Activated CD4-positive, alpha-beta memory T cell treated with anti-CD3 and anti-CD28 coated beads for 36 hours (primary cell): ENCODE data around the gene HLA-DPA1. TPM values are rescaled to one million over a fixed set of nuclear protein-coding genes. Genes with fewer than 3 reads are reported as not detected.

Experiments used
- CTCF ChIA-PET: fragments of 350-600 bp; sonication (Branson Sonifier 250); formaldehyde crosslinking; loops from one replicate; lab custom pipeline; 2021; ENCODE audit warnings: antibody characterized with exemption, inconsistent platforms; lab: Charles Lee
- POLR2A ChIA-PET: fragments of 350-600 bp; sonication (Branson Sonifier 250); formaldehyde crosslinking; loops from one replicate; lab custom pipeline; 2021; ENCODE audit warnings: antibody characterized with exemption; lab: Charles Lee
- DNase-seq: peaks from one replicate; pipeline ENCODE4 v3.0.0-alpha.2; 2020
- H3K27ac Mint-ChIP-seq: one replicate; pipeline ENCODE4 v1.8.0; 2021; ENCODE audit warnings: mixed read lengths
- H3K27me3 Mint-ChIP-seq: one replicate; pipeline ENCODE4 v1.8.0; 2021; ENCODE audit warnings: mixed read lengths
- H3K36me3 Mint-ChIP-seq: one replicate; pipeline ENCODE4 v1.8.0; 2021; ENCODE audit warnings: mixed read lengths
- H3K4me1 Mint-ChIP-seq: one replicate; pipeline ENCODE4 v1.8.0; 2021; ENCODE audit warnings: low read depth, mixed read lengths
- H3K4me3 Mint-ChIP-seq: one replicate; pipeline ENCODE4 v1.8.0; 2021; ENCODE audit warnings: mild to moderate bottlenecking, mixed read lengths
- H3K9me3 Mint-ChIP-seq: one replicate; pipeline ENCODE4 v1.8.0; 2021; ENCODE audit warnings: mixed read lengths
- intact Hi-C: fragments of 100-400 bp; cut with micrococcal nuclease; formaldehyde crosslinking; loops from one replicate; pipeline ENCODE4 v1.15.1; 2023
- total RNA-seq, 2 experiments: library from RNA; stranded (reverse); gene quantifications; one replicate each; pipeline ENCODE4 v1.2.3, GENCODE V29; 2021

Gene HLA-DPA1
- 10 to 100 TPM; 19.3 to 20.9 TPM for total RNA-seq

DNA sequence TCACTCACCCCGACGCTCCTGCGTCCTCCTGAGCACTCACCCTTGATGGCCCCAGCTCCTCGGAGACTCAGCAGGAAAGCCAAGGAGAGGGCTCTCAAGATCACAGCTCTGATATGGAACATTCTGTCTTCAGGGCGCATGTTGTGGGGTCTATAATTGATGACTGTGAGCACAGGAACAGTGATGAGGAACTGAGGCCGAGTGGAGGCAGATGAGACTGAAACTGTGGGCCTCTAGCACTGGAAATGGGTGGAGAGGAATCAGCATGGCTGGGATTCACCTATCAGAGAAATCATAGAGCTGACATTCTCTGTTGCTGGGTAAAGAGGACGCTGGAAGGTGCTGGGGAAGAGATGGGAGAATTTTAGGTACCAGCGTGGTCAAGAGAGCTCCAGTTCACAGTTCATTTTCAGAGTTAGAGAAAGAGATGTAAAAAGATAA is at the start of gene HLA-DPA1:
Gene HLA-DPA1 (minus strand): TSS at position 219 of the 441 bp plus-strand sequence.
- CTCF ChIA-PET, result interaction anchor here (0.8 to 2.8 kb wide), 6 partner anchors 59 to 205 kb away, joined by 3 to 10 read pairs (median 4); no protein-coding TSS in a partner anchor

GRCh38 chr6:33123181-33123580 is 49.7 kb upstream of the HLA-DPA1 start:
- Mint-ChIP-seq H3K4me1 (no peaks in the 10 kb centered on the region), H3K27ac (no peak overlapping the region), H3K9me3 (peaks cover 13% of the 10 kb centered on the region), H3K27me3 (peaks cover 22% of the 10 kb centered on the region), H3K4me3 (no peak overlapping the region), H3K36me3 (peaks cover 2% of the 10 kb centered on the region)
- intact Hi-C loops, result loop anchor here (1.0 kb wide), 1 partner anchor 126 kb away; no protein-coding TSS in a partner anchor
- no peak for DNase-seq
- ChIA-PET CTCF (interaction anchor here (1.2 to 4.9 kb wide), 11 partner anchors 9 to 229 kb away, joined by 3 to 91 read pairs (median 7); partner anchors contain the start of gene RING1), POLR2A (no interaction called here)

More for the DNA sequence above, at the start of gene HLA-DPA1:
- Mint-ChIP-seq H3K27ac (peak within 1 kb of the TSS; percentile 55), H3K4me3 (peak within 1 kb of the TSS; percentile 74), H3K4me1 (peaks cover 33% of the 10 kb centered on the region), H3K9me3 (no peaks in the 10 kb centered on the region), H3K36me3 (no peaks in the 10 kb centered on the region), H3K27me3 (peaks cover 16% of the 10 kb centered on the region)
- intact Hi-C loops, result no loop called here
- DNase-seq, result peak; percentile 49
- POLR2A ChIA-PET, result no interaction called here

- intact Hi-C loops, result no loop called here
- Mint-ChIP-seq H3K27me3 (peaks cover 36% of the 10 kb centered on the region), H3K36me3 (peaks cover 2% of the 10 kb centered on the region), H3K9me3 (peaks cover 13% of the 10 kb centered on the region), H3K4me1 (peaks cover 7% of the 10 kb centered on the region), H3K4me3 (no peak overlapping the region), H3K27ac (no peak overlapping the region)
- POLR2A ChIA-PET, result no interaction called here
- no peak for DNase-seq
- CTCF ChIA-PET, result interaction anchor here (0.9 to 6.4 kb wide), 14 partner anchors 17 to 224 kb away, joined by 3 to 70 read pairs (median 4); partner anchors contain the start of genes HLA-DPB1 and RING1
Measured at GRCh38 chr6:33120001-33120400, 46.6 kb upstream of the HLA-DPA1 start.

GRCh38 chr6:33118525-33119123 is 45.2 kb upstream of the HLA-DPA1 start:
- Mint-ChIP-seq H3K27ac (no peak overlapping the region), H3K36me3 (no peaks in the 10 kb centered on the region), H3K9me3 (peaks cover 4% of the 10 kb centered on the region), H3K4me1 (peaks cover 7% of the 10 kb centered on the region), H3K4me3 (no peak overlapping the region), H3K27me3 (peaks cover 41% of the 10 kb centered on the region)
- intact Hi-C loops, result loop anchor here (1.0 kb wide), 2 partner anchors 30 to 131 kb away; no protein-coding TSS in a partner anchor
- ChIA-PET POLR2A (no interaction called here), CTCF (interaction anchor here (0.5 to 6.4 kb wide), 13 partner anchors 10 to 837 kb away, joined by 3 to 70 read pairs (median 4); partner anchors contain the start of gene RING1)
- DNase-seq, result no peak

GRCh38 chr6:33117811-33118277 is 44.4 kb upstream of the HLA-DPA1 start:
- CTCF ChIA-PET, result interaction anchor here (0.5 to 6.4 kb wide), 7 partner anchors 11 to 837 kb away, joined by 3 to 70 read pairs (median 4); no protein-coding TSS in a partner anchor
- POLR2A ChIA-PET, result no interaction called here
- intact Hi-C loops, result loop anchor here (1.0 kb wide), 2 partner anchors 30 to 131 kb away; no protein-coding TSS in a partner anchor
- Mint-ChIP-seq H3K4me3 (no peak overlapping the region), H3K27ac (no peak overlapping the region), H3K27me3 (peaks cover 46% of the 10 kb centered on the region), H3K36me3 (no peaks in the 10 kb centered on the region), H3K4me1 (peaks cover 7% of the 10 kb centered on the region), H3K9me3 (no peaks in the 10 kb centered on the region)
- no peak for DNase-seq

DNA sequence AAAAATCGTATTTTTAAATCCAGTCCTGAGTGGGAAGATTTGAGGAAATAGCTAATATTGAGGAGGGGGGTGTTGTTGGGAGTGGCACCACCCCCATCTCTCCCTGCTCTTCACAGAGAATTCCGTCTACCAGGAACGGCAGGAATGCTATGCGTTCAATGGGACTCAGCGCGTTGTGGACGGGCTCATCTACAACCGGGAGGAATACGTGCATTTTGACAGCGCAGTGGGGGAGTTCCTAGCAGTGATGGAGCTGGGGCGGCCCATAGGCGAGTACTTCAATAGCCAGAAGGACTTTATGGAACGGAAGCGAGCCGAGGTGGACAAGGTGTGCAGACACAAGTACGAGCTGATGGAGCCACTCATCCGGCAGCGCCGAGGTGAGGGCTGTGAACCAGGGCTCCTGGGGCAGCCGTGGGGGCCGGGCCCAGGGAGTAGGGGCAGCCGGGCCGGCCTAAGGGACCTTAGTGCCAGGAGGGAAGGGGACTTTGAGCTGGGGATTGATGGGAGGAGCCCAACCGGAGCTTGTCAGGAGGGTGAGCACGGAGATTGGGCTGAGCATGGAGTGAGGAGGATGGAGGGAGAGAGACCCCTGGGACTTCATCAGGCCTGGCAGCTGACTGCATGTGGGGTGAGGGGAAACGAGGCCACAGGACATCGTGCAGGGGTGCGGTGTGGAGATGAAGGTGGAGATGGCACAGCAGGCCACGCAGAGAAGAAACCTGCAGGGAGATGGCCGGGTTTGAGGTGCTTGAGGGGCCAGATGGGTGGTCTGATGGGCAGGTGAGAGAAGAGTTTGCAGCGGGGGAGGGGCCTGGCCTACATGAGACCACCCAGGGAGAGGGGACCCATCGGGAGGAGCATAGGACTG is 43.6 kb upstream of the HLA-DPA1 start:
- POLR2A ChIA-PET, result no interaction called here
- no peak overlapping the region for H3K4me3 Mint-ChIP-seq
- CTCF ChIA-PET, result interaction anchor here (0.7 to 6.4 kb wide), 7 partner anchors 9 to 160 kb away, joined by 3 to 70 read pairs (median 3); no protein-coding TSS in a partner anchor
- H3K27me3 Mint-ChIP-seq, result peaks cover 54% of the 10 kb centered on the region
- no peaks in the 10 kb centered on the region for H3K9me3 Mint-ChIP-seq
- H3K4me1 Mint-ChIP-seq, result peaks cover 7% of the 10 kb centered on the region
- H3K27ac Mint-ChIP-seq, result no peak overlapping the region
- no peaks in the 10 kb centered on the region for H3K36me3 Mint-ChIP-seq
- intact Hi-C loops, result no loop called here
- peak; percentile 12 for DNase-seq

- ChIA-PET POLR2A (no interaction called here), CTCF (interaction anchor here (0.8 to 6.4 kb wide), 5 partner anchors 10 to 133 kb away, joined by 3 to 70 read pairs (median 4); no protein-coding TSS in a partner anchor)
- Mint-ChIP-seq H3K36me3 (no peaks in the 10 kb centered on the region), H3K27me3 (peaks cover 51% of the 10 kb centered on the region), H3K27ac (no peak overlapping the region), H3K4me3 (no peak overlapping the region), H3K4me1 (peaks cover 7% of the 10 kb centered on the region), H3K9me3 (no peaks in the 10 kb centered on the region)
- intact Hi-C loops, result no loop called here
- no peak for DNase-seq
Measured at GRCh38 chr6:33116417-33116816, 43.0 kb upstream of the HLA-DPA1 start.

DNA sequence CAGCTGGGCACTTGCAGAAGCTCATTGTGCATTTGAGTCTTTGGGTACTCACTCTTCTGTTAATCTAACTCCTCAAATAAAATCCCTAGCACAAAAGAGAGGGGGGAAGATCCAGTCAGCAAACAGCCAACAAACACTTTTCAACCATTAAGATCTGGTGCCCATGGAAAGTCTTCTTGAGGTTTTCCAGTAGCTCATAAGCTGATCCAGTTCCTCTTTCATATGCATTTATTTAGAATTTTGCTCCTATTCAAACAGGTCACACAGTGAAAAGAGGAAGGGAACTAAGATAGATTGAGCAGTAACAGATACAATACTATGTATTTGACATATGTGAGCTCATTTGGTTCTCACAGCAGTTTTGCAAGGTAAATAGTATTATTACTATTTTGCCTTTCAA is 41.0 kb upstream of the HLA-DPA1 start:
- Mint-ChIP-seq H3K36me3 (no peaks in the 10 kb centered on the region), H3K4me1 (peaks cover 7% of the 10 kb centered on the region), H3K27ac (no peak overlapping the region), H3K9me3 (no peaks in the 10 kb centered on the region), H3K27me3 (peaks cover 56% of the 10 kb centered on the region), H3K4me3 (no peak overlapping the region)
- POLR2A ChIA-PET, result no interaction called here
- DNase-seq, result no peak
- CTCF ChIA-PET, result interaction anchor here (1.1 to 1.7 kb wide), 2 partner anchors 10 to 134 kb away, joined by 5 to 13 read pairs; no protein-coding TSS in a partner anchor
- intact Hi-C loops, result no loop called here

DNA sequence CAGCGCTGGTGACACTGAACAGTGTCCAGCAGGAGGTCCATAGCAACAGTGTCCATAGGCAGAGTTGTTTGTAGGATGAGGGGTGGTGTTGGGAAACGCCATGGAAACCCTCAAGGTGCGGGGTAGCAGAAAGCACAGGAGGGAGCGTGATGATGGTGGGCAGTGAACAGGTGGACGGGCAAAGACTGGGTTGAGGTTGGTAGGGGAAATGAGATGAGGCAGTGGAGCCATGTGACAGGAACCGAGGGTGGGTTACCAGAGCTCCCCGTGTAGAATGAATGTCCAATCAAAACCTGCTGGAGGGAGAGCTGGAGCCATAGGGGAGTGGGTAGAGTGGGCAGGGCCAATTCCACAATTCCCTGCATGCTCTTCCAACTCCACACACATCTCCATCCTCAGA is 40.3 kb upstream of the HLA-DPA1 start:
- intact Hi-C loops, result no loop called here
- Mint-ChIP-seq H3K27me3 (peaks cover 56% of the 10 kb centered on the region), H3K4me3 (no peak overlapping the region), H3K9me3 (no peaks in the 10 kb centered on the region), H3K27ac (no peak overlapping the region), H3K4me1 (peaks cover 7% of the 10 kb centered on the region), H3K36me3 (no peaks in the 10 kb centered on the region)
- CTCF ChIA-PET, result interaction anchor here (1.1 to 1.7 kb wide), 2 partner anchors 11 to 135 kb away, joined by 5 to 13 read pairs; no protein-coding TSS in a partner anchor
- no peak for DNase-seq
- POLR2A ChIA-PET, result no interaction called here

DNA sequence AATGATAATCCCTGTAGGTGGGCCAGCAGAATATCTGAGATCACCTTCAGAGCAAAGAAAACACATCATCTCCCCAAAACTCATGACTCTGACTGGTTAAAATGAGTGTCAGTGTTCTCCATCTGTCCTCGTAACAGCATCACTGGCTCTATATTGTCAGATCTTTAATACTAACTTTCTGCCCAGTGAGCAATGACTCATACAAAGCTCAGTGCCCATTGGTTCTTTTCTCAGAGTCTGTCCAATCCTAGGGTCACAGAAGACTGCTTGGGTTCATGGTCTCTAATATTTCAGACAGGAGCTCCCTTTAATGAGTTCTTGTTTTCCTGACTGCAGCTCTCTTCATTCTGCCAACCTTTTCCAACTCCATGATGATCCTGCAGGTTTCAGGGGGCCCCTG is 38.7 kb upstream of the HLA-DPA1 start:
- no peak overlapping the region for H3K27ac Mint-ChIP-seq
- no peak for DNase-seq
- POLR2A ChIA-PET, result no interaction called here

DNA sequence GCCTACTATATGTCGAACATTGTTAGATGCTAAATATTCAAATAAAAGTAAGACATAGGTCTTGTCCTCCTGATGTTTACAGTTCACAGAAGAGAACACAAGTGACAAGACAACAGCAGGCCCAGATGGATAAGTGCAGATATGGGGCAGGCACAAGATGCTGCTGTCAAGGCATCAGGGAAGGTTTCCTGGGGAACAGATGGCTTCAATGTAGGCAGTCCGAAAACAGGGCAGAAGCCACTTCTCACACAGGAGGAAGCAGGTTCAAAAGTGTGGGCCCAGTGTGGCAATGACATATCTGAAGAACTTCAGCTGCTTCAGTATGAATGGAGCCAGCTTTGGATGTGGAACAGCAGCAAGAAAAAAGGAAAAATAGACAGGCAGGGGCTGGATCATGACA is 34.9 kb upstream of the HLA-DPA1 start:
- no peak for DNase-seq
- peaks cover 40% of the 10 kb centered on the region for H3K27me3 Mint-ChIP-seq
- no peaks in the 10 kb centered on the region for H3K36me3 Mint-ChIP-seq

More for the DNA sequence above, 38.7 kb upstream of the HLA-DPA1 start:
- peaks cover 47% of the 10 kb centered on the region for H3K27me3 Mint-ChIP-seq
- no peak overlapping the region for H3K4me3 Mint-ChIP-seq
- H3K4me1 Mint-ChIP-seq, result peaks cover 4% of the 10 kb centered on the region
- CTCF ChIA-PET, result interaction anchor here (1.1 to 1.6 kb wide), 2 partner anchors 13 to 136 kb away, joined by 3 read pairs; no protein-coding TSS in a partner anchor
- H3K36me3 Mint-ChIP-seq, result no peaks in the 10 kb centered on the region
- H3K9me3 Mint-ChIP-seq, result no peaks in the 10 kb centered on the region
- intact Hi-C loops, result no loop called here

More for the DNA sequence above, 34.9 kb upstream of the HLA-DPA1 start:
- intact Hi-C loops, result no loop called here
- H3K4me1 Mint-ChIP-seq, result no peaks in the 10 kb centered on the region
- ChIA-PET POLR2A (no interaction called here), CTCF (interaction anchor here (1.1 kb wide), 1 partner anchor 11 kb away, joined by 3 read pairs; no protein-coding TSS in a partner anchor)
- H3K4me3 Mint-ChIP-seq, result no peak overlapping the region
- H3K9me3 Mint-ChIP-seq, result no peaks in the 10 kb centered on the region
- no peak overlapping the region for H3K27ac Mint-ChIP-seq
